Activated T-helper 17 cell treated with anti-CD3 and anti-CD28 coated beads, Interleukin-2, amount 50 U/mL, for 72 hours (primary cell): ENCODE results near the gene PAQR8. TPM values are rescaled to one million over a fixed set of nuclear protein-coding genes. Genes with fewer than 3 reads are reported as not detected.
A peak's percentile ranks its signal among the peaks of the same experiment; 100 is the strongest.
"Not testable (repeated sequence)": the region's sequence is repeated elsewhere in the genome, so short reads cannot be mapped to it uniquely, and the experiment has no call there.

ENCODE experiments used
- ATAC-seq: fragments of 150-1000 bp; cut with Tn5 transposase; replicated peaks from 2 replicates; pipeline ENCODE4 v1.10.0; 2021; ENCODE audit warnings: mild to moderate bottlenecking, moderate library complexity
- H3K27ac Mint-ChIP-seq: one replicate; pipeline ENCODE4 v1.8.0; 2022; ENCODE audit warnings: mixed read lengths
- H3K27me3 Mint-ChIP-seq: one replicate; pipeline ENCODE4 v1.8.0; 2022; ENCODE audit warnings: mixed read lengths
- H3K36me3 Mint-ChIP-seq: one replicate; pipeline ENCODE4 v1.8.0; 2022; ENCODE audit warnings: low read depth, mild to moderate bottlenecking, mixed read lengths
- H3K4me1 Mint-ChIP-seq: one replicate; pipeline ENCODE4 v1.8.0; 2022; ENCODE audit warnings: mixed read lengths
- H3K4me3 Mint-ChIP-seq: one replicate; pipeline ENCODE4 v1.8.0; 2022; ENCODE audit warnings: mild to moderate bottlenecking, mixed read lengths
- H3K9me3 Mint-ChIP-seq: one replicate; pipeline ENCODE4 v1.8.0; 2022; ENCODE audit warnings: mixed read lengths
- total RNA-seq, 2 donors: library from RNA; stranded (reverse); gene quantifications; one replicate each; pipeline ENCODE4 v1.2.3, GENCODE V29; 2022

PAQR8 gene
- total RNA-seq, 2 donors from 2014 or later, result 5.7 to 9.2 TPM

- Mint-ChIP-seq H3K9me3 (no peaks in the 10 kb centered on the region), H3K27ac (no peak within 1 kb of the TSS), H3K4me1 (peaks cover 10% of the 10 kb centered on the region), H3K27me3 (no peaks in the 10 kb centered on the region), H3K36me3 (no peaks in the 10 kb centered on the region), H3K4me3 (no peak within 1 kb of the TSS)
- peak; percentile 95 for ATAC-seq
Observed at GRCh38 chr6:52419809-52420667, 58.1 kb downstream of the PAQR8 start, which contains the start of gene EFHC1. TSS of gene EFHC1 (plus strand) at chr6:52420342. CDS start at chr6:52420411, 69 bp downstream.

DNA sequence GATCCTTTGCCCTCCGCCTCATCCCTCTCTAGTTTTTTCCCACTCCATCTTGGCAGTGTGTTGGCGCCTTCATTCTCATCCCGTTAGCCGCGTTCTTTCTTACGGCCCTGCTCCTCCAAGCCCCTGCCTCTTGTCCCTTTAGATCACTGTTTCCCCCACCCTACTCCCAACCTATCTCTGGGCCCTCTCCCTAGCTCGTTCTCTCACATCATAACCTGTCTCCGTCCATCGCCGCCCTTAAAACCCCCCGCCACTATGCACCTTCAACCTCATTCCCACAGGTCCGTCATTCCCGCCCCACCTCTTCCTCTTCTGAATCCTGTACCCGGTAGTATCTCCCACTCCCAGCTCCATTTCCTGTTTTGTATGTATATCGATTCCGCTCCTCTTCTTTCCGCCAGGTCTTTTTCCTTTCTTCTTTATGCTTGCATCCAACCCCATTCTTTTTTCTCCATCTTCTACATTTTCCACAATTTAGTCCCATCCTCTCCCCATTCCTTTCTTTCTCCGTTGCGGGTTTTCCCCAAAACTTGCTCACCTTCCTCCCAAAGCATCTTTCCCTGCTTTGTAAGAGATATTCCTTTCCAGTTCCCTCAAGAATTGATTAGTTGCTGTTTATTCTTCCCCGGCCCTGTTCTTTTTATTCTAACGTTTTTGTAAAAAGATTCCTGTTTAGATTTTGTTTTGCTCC lies 58.9 kb downstream of the PAQR8 start:
- no peaks in the 10 kb centered on the region for H3K27me3 Mint-ChIP-seq
- H3K9me3 Mint-ChIP-seq, result no peaks in the 10 kb centered on the region
- H3K4me1 Mint-ChIP-seq, result peaks cover 4% of the 10 kb centered on the region

GRCh38 chr6:52422156-52422555 lies 60.2 kb downstream of the PAQR8 start:
- no peak overlapping the region for H3K27ac Mint-ChIP-seq
- H3K27me3 Mint-ChIP-seq, result no peaks in the 10 kb centered on the region
- no peaks in the 10 kb centered on the region for H3K9me3 Mint-ChIP-seq
- ATAC-seq, result no peak
- no peak overlapping the region for H3K4me3 Mint-ChIP-seq
- H3K4me1 Mint-ChIP-seq, result peaks cover 4% of the 10 kb centered on the region
- no peaks in the 10 kb centered on the region for H3K36me3 Mint-ChIP-seq

More for the DNA sequence above, 58.9 kb downstream of the PAQR8 start:
- no peak overlapping the region for H3K4me3 Mint-ChIP-seq
- H3K27ac Mint-ChIP-seq, result no peak overlapping the region
- ATAC-seq, result no peak
- H3K36me3 Mint-ChIP-seq, result no peaks in the 10 kb centered on the region

GRCh38 chr6:52423448-52423847 lies 61.5 kb downstream of the PAQR8 start:
- Mint-ChIP-seq H3K4me3 (no peak overlapping the region), H3K9me3 (no peaks in the 10 kb centered on the region), H3K27me3 (no peaks in the 10 kb centered on the region), H3K36me3 (no peaks in the 10 kb centered on the region), H3K4me1 (peaks cover 4% of the 10 kb centered on the region), H3K27ac (no peak overlapping the region)
- ATAC-seq, result no peak

- H3K4me3 Mint-ChIP-seq, result no peak overlapping the region
- H3K27ac Mint-ChIP-seq, result no peak overlapping the region
- no peaks in the 10 kb centered on the region for H3K9me3 Mint-ChIP-seq
- H3K36me3 Mint-ChIP-seq, result no peaks in the 10 kb centered on the region
- peaks cover 4% of the 10 kb centered on the region for H3K4me1 Mint-ChIP-seq
- no peak for ATAC-seq
- H3K27me3 Mint-ChIP-seq, result no peaks in the 10 kb centered on the region
Observed at GRCh38 chr6:52423971-52424381, 62.0 kb downstream of the PAQR8 start.

DNA sequence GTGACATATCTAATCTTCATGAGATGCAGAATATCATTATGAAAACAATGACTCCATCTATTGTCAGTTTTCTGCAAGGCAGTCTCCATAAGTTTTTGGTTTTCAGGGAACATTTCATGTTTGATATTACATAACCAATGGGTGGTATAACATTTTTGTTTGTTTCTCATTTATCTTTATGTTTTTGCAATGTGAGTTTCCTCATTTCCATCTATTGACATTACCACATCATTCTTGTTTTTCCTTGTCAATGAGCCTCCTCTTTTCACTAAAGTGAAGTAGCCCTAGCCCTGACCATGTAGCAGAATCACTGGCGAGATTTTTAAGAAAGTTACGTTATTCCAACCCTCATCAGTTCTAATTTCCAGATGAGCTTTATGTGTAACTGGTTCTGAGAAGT lies 62.6 kb downstream of the PAQR8 start:
- H3K9me3 Mint-ChIP-seq, result no peaks in the 10 kb centered on the region
- no peaks in the 10 kb centered on the region for H3K4me1 Mint-ChIP-seq
- ATAC-seq, result no peak
- H3K4me3 Mint-ChIP-seq, result no peak overlapping the region
- H3K36me3 Mint-ChIP-seq, result no peaks in the 10 kb centered on the region
- no peaks in the 10 kb centered on the region for H3K27me3 Mint-ChIP-seq
- no peak overlapping the region for H3K27ac Mint-ChIP-seq

DNA sequence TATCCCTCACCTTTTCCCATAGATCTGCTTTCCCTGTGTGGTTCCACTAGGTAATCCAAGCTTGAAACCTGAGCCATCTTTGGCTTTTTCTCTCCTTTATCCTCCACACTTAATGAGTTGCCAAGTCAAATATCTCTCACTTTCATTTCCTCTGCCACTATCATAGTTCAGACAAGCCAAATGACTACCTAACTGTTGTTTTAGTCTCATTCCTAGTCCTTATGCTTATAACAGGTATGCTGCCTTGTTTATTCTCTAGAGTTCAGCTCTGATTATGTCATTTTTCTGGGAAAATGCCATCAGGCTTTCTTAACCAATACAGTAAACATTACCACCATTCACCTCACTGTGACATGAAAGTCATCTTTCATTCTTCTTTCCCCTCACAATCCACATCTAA lies 64.7 kb downstream of the PAQR8 start:
- Mint-ChIP-seq H3K27ac (no peak overlapping the region), H3K9me3 (no peaks in the 10 kb centered on the region), H3K36me3 (no peaks in the 10 kb centered on the region), H3K4me3 (no peak overlapping the region), H3K4me1 (no peaks in the 10 kb centered on the region), H3K27me3 (no peaks in the 10 kb centered on the region)
- ATAC-seq, result peak; percentile 49

GRCh38 chr6:52433294-52433693 lies 71.3 kb downstream of the PAQR8 start:
- H3K4me1 Mint-ChIP-seq, H3K27ac Mint-ChIP-seq, H3K4me3 Mint-ChIP-seq, H3K36me3 Mint-ChIP-seq, H3K27me3 Mint-ChIP-seq, H3K9me3 Mint-ChIP-seq, ATAC-seq: not testable (repeated sequence)

- Mint-ChIP-seq H3K36me3 (no peaks in the 10 kb centered on the region), H3K27me3 (no peaks in the 10 kb centered on the region), H3K4me3 (no peak overlapping the region), H3K9me3 (no peaks in the 10 kb centered on the region), H3K4me1 (no peaks in the 10 kb centered on the region), H3K27ac (no peak overlapping the region)
- no peak for ATAC-seq
Observed at GRCh38 chr6:52435345-52435744, 73.4 kb downstream of the PAQR8 start.

DNA sequence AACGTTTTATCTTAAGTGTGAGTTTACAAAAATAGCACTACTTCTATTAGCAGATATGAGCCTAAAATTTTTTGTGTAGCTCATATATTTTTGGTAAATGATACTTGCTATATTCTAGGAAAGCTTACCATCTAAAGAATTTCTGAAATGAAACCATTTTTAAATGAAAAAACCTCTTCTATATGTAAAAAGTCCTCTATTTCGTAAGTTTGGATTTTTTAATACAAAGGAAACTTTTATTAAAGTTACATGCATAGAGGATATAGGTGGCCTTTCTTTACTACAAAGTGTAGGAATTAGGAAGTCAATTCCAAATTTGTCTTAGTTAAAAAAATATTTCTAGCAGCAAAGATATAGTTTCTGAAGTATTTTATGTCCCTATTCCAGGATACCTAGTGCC lies 77.0 kb downstream of the PAQR8 start:
- Mint-ChIP-seq H3K4me1 (no peaks in the 10 kb centered on the region), H3K4me3 (no peak overlapping the region), H3K9me3 (no peaks in the 10 kb centered on the region), H3K27ac (no peak overlapping the region), H3K27me3 (no peaks in the 10 kb centered on the region), H3K36me3 (no peaks in the 10 kb centered on the region)
- no peak for ATAC-seq

DNA sequence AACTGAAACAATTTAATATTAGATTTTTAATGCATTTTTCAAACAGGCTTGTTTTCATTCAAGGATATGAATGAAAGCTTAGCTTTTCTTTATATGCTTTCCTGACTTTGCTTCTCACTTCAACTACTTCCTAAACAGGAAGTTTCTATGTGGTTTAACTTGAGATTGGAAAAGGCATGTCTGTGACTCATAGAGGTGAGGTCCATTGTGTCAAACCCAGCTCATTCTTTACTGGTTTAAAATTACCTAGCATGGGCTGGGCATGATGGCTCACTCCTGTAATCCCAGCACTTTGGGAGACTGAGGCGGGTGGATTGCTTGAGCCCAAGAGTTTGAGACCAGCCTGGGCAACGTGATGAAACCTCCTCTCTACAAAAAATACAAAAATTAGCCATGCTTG lies 92.6 kb downstream of the PAQR8 start:
- no peak overlapping the region for H3K27ac Mint-ChIP-seq
- H3K4me1 Mint-ChIP-seq, result no peaks in the 10 kb centered on the region
- no peak for ATAC-seq
- H3K9me3 Mint-ChIP-seq, result peaks cover 11% of the 10 kb centered on the region
- peaks cover 8% of the 10 kb centered on the region for H3K36me3 Mint-ChIP-seq
- H3K4me3 Mint-ChIP-seq, result no peak overlapping the region
- H3K27me3 Mint-ChIP-seq, result peaks cover 4% of the 10 kb centered on the region

- no peak for ATAC-seq
- no peaks in the 10 kb centered on the region for H3K4me1 Mint-ChIP-seq
- H3K27me3 Mint-ChIP-seq, result no peaks in the 10 kb centered on the region
- H3K9me3 Mint-ChIP-seq, result no peaks in the 10 kb centered on the region
- H3K27ac Mint-ChIP-seq, result no peak overlapping the region
- H3K4me3 Mint-ChIP-seq, result no peak overlapping the region
- no peaks in the 10 kb centered on the region for H3K36me3 Mint-ChIP-seq
Observed at GRCh38 chr6:52457096-52457495, 95.1 kb downstream of the PAQR8 start.
